ENCODE measurements around the gene NEDD8.

DNA sequence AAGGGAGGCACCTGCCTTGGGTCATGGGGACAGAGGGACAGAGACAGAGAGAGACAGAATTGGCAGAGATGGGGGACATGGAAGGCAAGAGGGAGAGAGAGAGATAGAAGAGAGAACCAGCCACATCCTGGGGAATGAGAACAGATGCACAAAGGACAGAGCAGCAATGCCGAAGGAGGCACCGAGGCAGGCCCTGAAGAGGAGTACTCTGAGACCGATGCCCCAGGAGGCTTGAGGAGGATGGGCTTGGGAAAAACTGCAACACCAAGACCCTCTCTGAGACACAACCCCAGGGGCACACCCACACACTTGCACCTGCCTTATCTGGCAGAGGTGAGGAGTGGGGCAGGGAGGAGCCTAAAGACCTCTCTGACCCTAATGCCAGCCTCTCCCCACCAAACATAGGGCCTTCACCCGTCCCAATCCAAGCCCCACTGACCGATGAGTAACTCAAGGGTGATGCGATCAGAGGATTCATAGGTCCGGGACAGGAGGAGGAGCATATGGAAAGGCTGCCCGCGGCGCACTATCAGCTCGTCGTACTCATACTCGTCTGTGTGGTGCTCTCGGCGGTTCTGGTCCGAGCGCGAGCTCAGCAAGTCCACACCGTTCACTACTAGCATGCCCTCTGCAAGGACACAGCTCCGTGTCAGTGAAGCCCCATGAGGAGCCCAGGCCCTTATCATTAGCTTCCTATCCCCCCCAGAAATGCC lies 29.2 kb upstream of the NEDD8 start:
- TF ChIP-seq EZH2 (IDR thresholded peaks at IDR 0.05; ENCODE audit: low read length, unreplicated experiment) = no peak
- TF ChIP-seq, protein P1, sequence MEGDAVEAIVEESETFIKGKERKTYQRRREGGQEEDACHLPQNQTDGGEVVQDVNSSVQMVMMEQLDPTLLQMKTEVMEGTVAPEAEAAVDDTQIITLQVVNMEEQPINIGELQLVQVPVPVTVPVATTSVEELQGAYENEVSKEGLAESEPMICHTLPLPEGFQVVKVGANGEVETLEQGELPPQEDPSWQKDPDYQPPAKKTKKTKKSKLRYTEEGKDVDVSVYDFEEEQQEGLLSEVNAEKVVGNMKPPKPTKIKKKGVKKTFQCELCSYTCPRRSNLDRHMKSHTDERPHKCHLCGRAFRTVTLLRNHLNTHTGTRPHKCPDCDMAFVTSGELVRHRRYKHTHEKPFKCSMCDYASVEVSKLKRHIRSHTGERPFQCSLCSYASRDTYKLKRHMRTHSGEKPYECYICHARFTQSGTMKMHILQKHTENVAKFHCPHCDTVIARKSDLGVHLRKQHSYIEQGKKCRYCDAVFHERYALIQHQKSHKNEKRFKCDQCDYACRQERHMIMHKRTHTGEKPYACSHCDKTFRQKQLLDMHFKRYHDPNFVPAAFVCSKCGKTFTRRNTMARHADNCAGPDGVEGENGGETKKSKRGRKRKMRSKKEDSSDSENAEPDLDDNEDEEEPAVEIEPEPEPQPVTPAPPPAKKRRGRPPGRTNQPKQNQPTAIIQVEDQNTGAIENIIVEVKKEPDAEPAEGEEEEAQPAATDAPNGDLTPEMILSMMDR (conservative IDR thresholded peaks at IDR 0.05; ENCODE audit: low read depth, low read length) = no peak
